Measurements from ENCODE around the gene AKR1C3.

Gene AKR1C3

DNA sequence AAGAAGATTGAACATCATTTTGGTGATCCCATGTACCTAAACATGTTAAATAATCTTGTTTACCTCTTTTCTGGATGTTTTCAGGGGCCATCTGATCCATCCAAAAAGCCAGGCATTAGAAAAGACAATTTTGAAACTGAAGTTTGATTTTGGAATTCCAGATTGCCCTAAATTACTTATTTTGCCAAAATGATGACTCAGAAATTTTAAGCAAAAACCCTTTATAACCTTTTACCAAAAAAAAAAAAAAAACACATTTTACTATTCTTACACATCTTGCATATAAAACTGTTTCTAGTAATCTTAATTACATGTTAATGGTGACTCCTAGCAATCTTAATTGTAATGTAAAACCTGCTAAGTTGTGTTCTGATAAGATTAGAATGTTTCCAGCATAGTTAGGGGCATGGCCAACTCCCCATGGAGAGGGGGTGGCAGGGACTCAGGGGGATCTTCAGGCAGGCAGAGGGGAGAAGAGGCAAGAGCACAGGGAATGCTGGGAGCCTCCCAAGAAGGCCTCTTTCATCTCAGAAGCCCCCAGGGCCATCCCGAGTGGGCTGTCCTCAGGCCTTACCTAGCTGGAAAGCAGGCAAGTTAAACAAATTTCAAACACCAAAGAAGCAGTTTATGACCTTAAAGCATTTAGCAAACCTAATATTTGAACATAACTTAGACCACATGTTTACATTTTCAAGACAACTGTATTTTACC lies 25.8 kb upstream of the AKR1C3 start:
- H3K36me3 ChIP-seq (ENCODE audit: control insufficient read depth, insufficient read depth, low read length) = no peaks in the 10 kb centered on the region
- no peak overlapping the region for H3K4me3 ChIP-seq (ENCODE audit: low read depth, low read length)
- H3K27ac ChIP-seq (ENCODE audit: low read depth, low read length) = no peak overlapping the region
- no peak overlapping the region for H3K9ac ChIP-seq (ENCODE audit: low read depth, low read length)
- H3K9me3 ChIP-seq (ENCODE audit: control insufficient read depth, insufficient read depth, low read length) = peaks cover 17% of the 10 kb centered on the region
- peaks cover 16% of the 10 kb centered on the region for H3K4me1 ChIP-seq (ENCODE audit: control insufficient read depth, insufficient read depth, low read length)
- no peaks in the 10 kb centered on the region for H3K27me3 ChIP-seq (ENCODE audit: control insufficient read depth, insufficient read depth, low read length)

DNA sequence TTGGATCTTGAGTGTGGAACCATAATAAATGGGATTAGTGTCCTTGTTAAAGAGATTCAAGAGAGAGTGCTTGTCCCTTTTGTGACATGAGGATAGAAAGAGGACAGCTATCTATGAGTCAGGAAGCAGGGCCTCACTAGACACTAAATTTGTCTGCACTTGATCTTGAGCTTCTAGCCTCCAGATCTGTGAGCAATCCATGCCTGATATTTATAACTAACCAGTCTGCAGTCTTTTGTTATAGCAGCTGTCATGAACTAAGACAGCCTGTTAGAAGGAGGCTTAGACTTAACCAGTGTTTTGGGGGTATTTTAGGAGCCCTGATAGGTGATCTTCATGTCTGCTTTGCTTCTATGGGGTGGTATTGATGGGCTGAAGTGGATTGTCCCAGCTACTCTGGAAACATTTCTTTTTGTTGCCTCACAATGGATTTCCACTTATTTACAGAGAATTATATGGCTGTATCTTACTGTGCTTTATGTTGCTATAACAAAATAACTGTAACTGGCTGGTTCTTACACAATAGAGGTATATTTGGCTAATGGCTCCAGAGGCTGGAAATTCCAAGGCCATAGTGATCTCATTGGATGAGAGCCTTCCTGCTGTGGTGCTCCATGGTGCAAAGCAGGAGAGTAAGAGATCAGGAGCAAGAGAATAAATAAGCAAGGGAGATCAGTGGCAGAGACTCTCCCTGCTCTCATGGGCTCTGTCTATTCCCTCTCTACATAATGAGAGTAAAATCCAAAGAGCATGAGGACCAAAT lies 23.4 kb upstream of the AKR1C3 start:
- H3K9me3 ChIP-seq (ENCODE audit: control insufficient read depth, insufficient read depth, low read length) = peaks cover 17% of the 10 kb centered on the region
- H3K4me3 ChIP-seq (ENCODE audit: low read depth, low read length) = no peak overlapping the region
- no peak overlapping the region for H3K9ac ChIP-seq (ENCODE audit: low read depth, low read length)
- no peaks in the 10 kb centered on the region for H3K36me3 ChIP-seq (ENCODE audit: control insufficient read depth, insufficient read depth, low read length)
- no peaks in the 10 kb centered on the region for H3K27me3 ChIP-seq (ENCODE audit: control insufficient read depth, insufficient read depth, low read length)
- peak overlapping the region; percentile 70 for H3K27ac ChIP-seq (ENCODE audit: low read depth, low read length)
- peaks cover 16% of the 10 kb centered on the region for H3K4me1 ChIP-seq (ENCODE audit: control insufficient read depth, insufficient read depth, low read length)

DNA sequence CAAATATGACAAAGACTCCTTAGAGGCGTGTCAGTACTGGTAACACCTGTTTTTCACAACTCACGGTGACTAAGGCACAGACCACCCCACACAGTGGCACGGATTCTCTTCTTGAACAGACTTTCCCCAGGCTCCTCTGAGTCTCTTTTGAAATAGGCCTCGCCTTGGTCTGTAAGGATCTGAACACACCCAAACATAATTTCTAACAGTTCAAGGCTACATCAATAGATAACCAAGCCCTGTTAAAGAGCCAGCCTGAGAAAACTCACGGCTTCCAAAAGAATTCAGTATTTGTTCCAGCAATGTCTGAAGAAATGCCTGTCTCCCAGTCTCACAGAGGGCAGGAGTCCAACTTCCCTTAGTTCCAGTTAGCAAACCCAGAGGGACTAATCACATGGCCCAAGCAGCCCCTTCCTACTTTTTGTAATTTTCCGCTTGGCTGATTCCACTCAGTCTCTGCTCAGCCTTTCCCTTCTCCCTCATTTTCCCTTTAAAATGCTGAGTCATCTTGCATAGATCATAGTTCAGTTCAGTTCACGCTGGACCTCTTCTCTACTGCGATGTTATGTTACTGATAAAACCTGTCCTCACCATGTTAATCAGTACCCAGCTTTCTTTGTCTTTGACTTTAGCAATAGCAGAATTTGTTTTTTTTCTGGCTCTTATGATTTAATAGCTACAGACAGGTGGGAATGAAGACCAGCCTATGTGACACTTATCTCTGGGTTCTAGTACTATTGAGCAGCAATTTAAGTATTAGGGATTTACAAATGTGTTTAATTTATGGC lies 22.6 kb upstream of the AKR1C3 start:
- peaks cover 16% of the 10 kb centered on the region for H3K4me1 ChIP-seq (ENCODE audit: control insufficient read depth, insufficient read depth, low read length)

DNA sequence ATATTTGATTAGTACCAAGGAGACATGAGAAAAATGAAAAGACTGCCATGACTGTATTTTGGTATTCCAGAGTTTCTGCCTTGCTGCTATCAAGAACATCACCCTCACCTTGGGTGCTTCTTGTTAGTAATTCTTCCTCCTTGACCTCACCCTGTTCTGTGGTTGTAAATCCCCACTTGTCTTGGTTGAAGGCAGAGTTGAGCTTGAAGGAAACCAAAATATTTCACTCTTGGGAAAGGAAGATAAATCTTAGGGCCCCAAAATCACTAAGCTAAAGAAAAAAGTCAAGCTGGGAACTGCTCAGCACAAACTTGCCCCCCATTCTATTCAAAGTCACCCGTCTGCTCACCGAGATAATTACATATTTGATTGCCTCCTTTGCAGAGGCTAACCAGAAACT lies 20.6 kb upstream of the AKR1C3 start:
- peaks cover 16% of the 10 kb centered on the region for H3K4me1 ChIP-seq (ENCODE audit: control insufficient read depth, insufficient read depth, low read length)
- H3K9ac ChIP-seq (ENCODE audit: low read depth, low read length) = no peak overlapping the region
- no peak overlapping the region for H3K27ac ChIP-seq (ENCODE audit: low read depth, low read length)
- no peaks in the 10 kb centered on the region for H3K36me3 ChIP-seq (ENCODE audit: control insufficient read depth, insufficient read depth, low read length)
- H3K4me3 ChIP-seq (ENCODE audit: low read depth, low read length) = no peak overlapping the region
- peaks cover 17% of the 10 kb centered on the region for H3K9me3 ChIP-seq (ENCODE audit: control insufficient read depth, insufficient read depth, low read length)
- no peaks in the 10 kb centered on the region for H3K27me3 ChIP-seq (ENCODE audit: control insufficient read depth, insufficient read depth, low read length)

More for the DNA sequence above, 22.6 kb upstream of the AKR1C3 start:
- Histone ChIP-seq H3K9ac (ENCODE audit: low read depth, low read length) (no peak overlapping the region), H3K27ac (ENCODE audit: low read depth, low read length) (peak overlapping the region; percentile 70), H3K4me3 (ENCODE audit: low read depth, low read length) (no peak overlapping the region), H3K27me3 (ENCODE audit: control insufficient read depth, insufficient read depth, low read length) (no peaks in the 10 kb centered on the region), H3K36me3 (ENCODE audit: control insufficient read depth, insufficient read depth, low read length) (no peaks in the 10 kb centered on the region), H3K9me3 (ENCODE audit: control insufficient read depth, insufficient read depth, low read length) (peaks cover 17% of the 10 kb centered on the region)

DNA sequence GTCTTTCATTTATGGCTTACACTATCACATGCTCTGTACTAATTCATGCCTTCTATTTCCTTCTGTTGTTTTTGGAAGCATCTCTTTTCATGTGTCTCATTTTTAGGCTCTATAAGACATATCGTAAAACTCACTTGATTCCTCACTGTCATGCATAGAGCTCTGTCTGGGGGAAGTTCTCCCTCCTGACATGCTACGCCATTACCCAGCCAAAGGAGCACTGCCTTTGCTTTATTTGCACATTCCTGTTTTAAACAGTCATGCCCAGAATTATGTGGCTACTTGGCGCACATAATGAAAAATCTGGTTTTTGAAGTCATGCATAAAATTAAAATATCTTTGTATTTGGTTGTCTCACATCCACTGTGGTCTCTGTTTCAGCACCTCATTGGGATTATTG lies 17.6 kb upstream of the AKR1C3 start:
- Histone ChIP-seq H3K9me3 (ENCODE audit: control insufficient read depth, insufficient read depth, low read length) (no peaks in the 10 kb centered on the region), H3K4me1 (ENCODE audit: control insufficient read depth, insufficient read depth, low read length) (peaks cover 10% of the 10 kb centered on the region), H3K9ac (ENCODE audit: low read depth, low read length) (no peak overlapping the region), H3K4me3 (ENCODE audit: low read depth, low read length) (no peak overlapping the region), H3K27ac (ENCODE audit: low read depth, low read length) (no peak overlapping the region), H3K27me3 (ENCODE audit: control insufficient read depth, insufficient read depth, low read length) (no peaks in the 10 kb centered on the region), H3K36me3 (ENCODE audit: control insufficient read depth, insufficient read depth, low read length) (no peaks in the 10 kb centered on the region)

DNA sequence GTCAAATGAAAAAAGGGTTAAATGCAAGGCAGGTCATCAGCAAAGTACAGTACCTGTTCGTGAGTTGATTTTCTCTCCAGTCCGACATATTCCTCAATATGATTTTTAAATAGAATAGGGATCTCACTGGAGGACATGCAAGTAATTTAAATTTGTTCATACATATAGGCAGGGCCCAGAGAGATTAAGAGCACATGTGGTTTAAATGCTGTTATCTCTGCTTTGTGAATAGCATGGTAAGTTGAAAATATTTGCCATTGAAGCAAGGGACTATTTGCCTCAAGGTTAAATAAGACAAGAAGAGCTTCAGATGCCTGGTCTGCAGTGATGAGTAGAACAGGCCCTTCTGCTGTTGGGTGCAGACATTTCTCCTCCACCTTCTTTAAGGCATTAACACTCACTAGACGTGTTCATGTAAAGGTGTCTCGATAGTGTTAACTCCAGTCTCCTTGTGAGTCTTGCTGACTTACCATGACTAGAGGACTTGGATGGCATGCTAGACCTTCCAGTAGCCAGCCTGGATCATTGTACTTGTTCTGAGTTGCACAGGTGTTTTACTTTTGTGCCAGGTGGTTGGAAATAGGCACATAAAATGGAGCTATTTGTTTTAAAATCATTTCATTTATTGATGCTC lies 15.6 kb upstream of the AKR1C3 start:
- H3K9ac ChIP-seq (ENCODE audit: low read depth, low read length) = no peak overlapping the region
- peak overlapping the region; percentile 20 for H3K27ac ChIP-seq (ENCODE audit: low read depth, low read length)
- no peaks in the 10 kb centered on the region for H3K9me3 ChIP-seq (ENCODE audit: control insufficient read depth, insufficient read depth, low read length)
- no peaks in the 10 kb centered on the region for H3K36me3 ChIP-seq (ENCODE audit: control insufficient read depth, insufficient read depth, low read length)
- no peaks in the 10 kb centered on the region for H3K27me3 ChIP-seq (ENCODE audit: control insufficient read depth, insufficient read depth, low read length)
- H3K4me1 ChIP-seq (ENCODE audit: control insufficient read depth, insufficient read depth, low read length) = no peaks in the 10 kb centered on the region
- H3K4me3 ChIP-seq (ENCODE audit: low read depth, low read length) = no peak overlapping the region

DNA sequence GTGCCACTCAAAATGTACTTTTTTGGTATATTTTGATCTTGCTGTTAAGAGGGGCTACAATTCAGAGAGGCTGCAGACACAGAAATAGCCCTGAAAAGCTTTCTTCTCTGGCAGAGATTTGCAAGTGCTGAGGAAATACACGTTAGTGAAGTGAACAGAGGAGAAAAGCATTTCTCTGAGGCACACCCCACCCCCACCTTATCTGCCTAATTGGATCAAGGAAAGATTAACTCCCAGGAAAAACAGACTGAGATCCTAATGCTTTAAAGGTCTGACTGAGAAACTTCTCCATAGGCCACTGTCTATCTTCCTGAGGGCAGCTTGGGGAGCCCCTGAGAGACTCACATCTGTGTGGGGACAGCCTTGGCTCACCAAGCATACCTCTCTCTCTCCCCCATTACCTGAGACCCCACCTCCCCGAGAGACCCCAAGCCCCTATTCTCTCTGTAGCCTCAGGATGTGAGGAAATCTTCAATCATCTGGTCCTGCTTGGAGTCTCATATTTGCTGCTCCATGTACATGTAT lies 14.8 kb upstream of the AKR1C3 start:
- Histone ChIP-seq H3K4me3 (ENCODE audit: low read depth, low read length) (no peak overlapping the region), H3K27me3 (ENCODE audit: control insufficient read depth, insufficient read depth, low read length) (no peaks in the 10 kb centered on the region), H3K9me3 (ENCODE audit: control insufficient read depth, insufficient read depth, low read length) (no peaks in the 10 kb centered on the region), H3K27ac (ENCODE audit: low read depth, low read length) (peak overlapping the region; percentile 20), H3K4me1 (ENCODE audit: control insufficient read depth, insufficient read depth, low read length) (no peaks in the 10 kb centered on the region), H3K9ac (ENCODE audit: low read depth, low read length) (no peak overlapping the region), H3K36me3 (ENCODE audit: control insufficient read depth, insufficient read depth, low read length) (no peaks in the 10 kb centered on the region)

DNA sequence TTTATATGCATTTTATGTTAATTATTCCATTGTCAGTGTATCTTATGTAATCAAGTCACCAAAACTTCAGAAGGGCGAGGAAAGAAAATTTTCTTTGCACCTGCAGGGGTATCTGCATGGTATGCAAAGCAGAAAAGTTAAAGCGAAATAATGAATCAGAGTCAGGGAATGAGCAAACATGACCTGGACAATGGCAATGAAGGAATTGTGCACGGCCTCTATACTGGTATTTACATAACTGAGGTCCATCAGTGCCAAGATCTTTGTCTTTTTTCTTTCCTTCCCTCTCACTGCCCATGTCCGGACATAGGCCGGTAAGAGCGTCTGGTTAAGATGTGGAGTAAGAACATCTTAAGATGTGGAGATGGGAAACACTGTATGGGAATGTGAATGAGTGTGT lies 14.4 kb upstream of the AKR1C3 start:
- H3K9ac ChIP-seq (ENCODE audit: low read depth, low read length) = no peak overlapping the region
- no peak overlapping the region for H3K4me3 ChIP-seq (ENCODE audit: low read depth, low read length)
- H3K36me3 ChIP-seq (ENCODE audit: control insufficient read depth, insufficient read depth, low read length) = no peaks in the 10 kb centered on the region
- H3K9me3 ChIP-seq (ENCODE audit: control insufficient read depth, insufficient read depth, low read length) = no peaks in the 10 kb centered on the region
- no peak overlapping the region for H3K27ac ChIP-seq (ENCODE audit: low read depth, low read length)
- H3K4me1 ChIP-seq (ENCODE audit: control insufficient read depth, insufficient read depth, low read length) = no peaks in the 10 kb centered on the region
- H3K27me3 ChIP-seq (ENCODE audit: control insufficient read depth, insufficient read depth, low read length) = no peaks in the 10 kb centered on the region

DNA sequence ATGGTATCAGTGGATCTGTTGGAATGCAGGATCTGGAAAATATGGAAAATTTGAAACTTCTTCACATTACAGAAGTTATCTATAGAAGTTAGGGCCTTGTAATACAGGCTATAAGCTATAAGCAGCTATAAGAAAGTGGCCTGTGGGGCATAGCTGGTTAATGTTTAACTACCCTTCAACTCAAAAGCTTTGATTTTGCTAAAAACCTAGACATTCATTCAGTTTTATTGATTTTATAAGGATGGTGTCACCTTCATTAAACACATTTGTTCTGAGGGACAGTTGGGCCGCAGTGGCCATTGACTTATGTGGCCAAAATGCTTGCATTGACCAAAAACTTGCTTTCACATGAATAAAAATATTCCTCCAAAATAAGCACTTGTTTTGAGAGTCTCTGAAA lies 13.1 kb upstream of the AKR1C3 start:
- Histone ChIP-seq H3K9me3 (ENCODE audit: control insufficient read depth, insufficient read depth, low read length) (no peaks in the 10 kb centered on the region), H3K27me3 (ENCODE audit: control insufficient read depth, insufficient read depth, low read length) (no peaks in the 10 kb centered on the region), H3K4me3 (ENCODE audit: low read depth, low read length) (no peak overlapping the region), H3K36me3 (ENCODE audit: control insufficient read depth, insufficient read depth, low read length) (no peaks in the 10 kb centered on the region), H3K9ac (ENCODE audit: low read depth, low read length) (no peak overlapping the region), H3K27ac (ENCODE audit: low read depth, low read length) (no peak overlapping the region), H3K4me1 (ENCODE audit: control insufficient read depth, insufficient read depth, low read length) (no peaks in the 10 kb centered on the region)

DNA sequence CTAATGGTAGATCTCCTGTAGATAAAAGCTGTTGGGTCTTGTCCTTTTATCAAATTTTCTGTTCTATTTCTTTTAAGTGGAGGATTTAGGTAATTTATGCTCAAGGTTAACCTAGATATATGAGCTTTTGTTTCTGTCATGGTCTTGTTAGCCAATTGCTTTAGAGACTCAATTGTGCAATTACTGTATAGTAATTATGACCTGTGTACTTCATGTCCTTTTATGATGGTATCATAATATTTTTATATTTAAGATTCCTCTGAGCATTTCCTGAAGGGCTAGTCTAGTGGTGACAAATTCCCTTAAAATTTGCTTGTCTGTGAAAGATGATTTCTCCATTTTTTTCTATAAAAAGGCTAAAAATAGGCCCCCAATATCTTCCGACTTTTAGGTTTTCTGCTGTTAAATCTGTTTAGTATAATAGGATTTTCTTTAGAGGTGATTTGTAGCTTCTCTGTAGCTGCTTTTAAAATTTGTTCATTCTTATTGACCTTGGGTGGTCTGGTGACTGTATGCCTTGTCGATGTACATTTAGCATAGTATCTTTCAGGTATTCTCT lies 5.4 kb upstream of the AKR1C3 start:
- no peak overlapping the region for H3K27ac ChIP-seq (ENCODE audit: low read depth, low read length)
- no peak overlapping the region for H3K4me3 ChIP-seq (ENCODE audit: low read depth, low read length)
- no peaks in the 10 kb centered on the region for H3K4me1 ChIP-seq (ENCODE audit: control insufficient read depth, insufficient read depth, low read length)
- H3K27me3 ChIP-seq (ENCODE audit: control insufficient read depth, insufficient read depth, low read length) = no peaks in the 10 kb centered on the region
- no peak overlapping the region for H3K9ac ChIP-seq (ENCODE audit: low read depth, low read length)
- no peaks in the 10 kb centered on the region for H3K36me3 ChIP-seq (ENCODE audit: control insufficient read depth, insufficient read depth, low read length)
- H3K9me3 ChIP-seq (ENCODE audit: control insufficient read depth, insufficient read depth, low read length) = no peaks in the 10 kb centered on the region
